HG03442 (cell line): ENCODE measurements around the gene GPRC5B.

ENCODE experiments used
- ATAC-seq: cut with Tn5 transposase; IDR thresholded peaks from one replicate; pipeline ENCODE4 v1.9.1; 2021; ENCODE audit warnings: mild to moderate bottlenecking, moderate library complexity; ENCODE audit not compliant: unreplicated experiment

Gene GPRC5B

GRCh38 chr16:19874026-19874425, 10.6 kb downstream of the GPRC5B start:
- no peak for ATAC-seq

GRCh38 chr16:19872935-19873334, 11.7 kb downstream of the GPRC5B start:
- ATAC-seq, result no peak

GRCh38 chr16:19872179-19872863, 12.3 kb downstream of the GPRC5B start:
- ATAC-seq, result no peak

- no peak for ATAC-seq
These were observed 12.9 kb downstream of the GPRC5B start for GRCh38 chr16:19871721-19872120.

- no peak for ATAC-seq
These were observed 16.2 kb downstream of the GPRC5B start for GRCh38 chr16:19868421-19868820.

GRCh38 chr16:19864566-19864965, 20.1 kb downstream of the GPRC5B start:
- no peak for ATAC-seq

- ATAC-seq, result no peak
These were observed 20.7 kb downstream of the GPRC5B start for GRCh38 chr16:19863990-19864389.

GRCh38 chr16:19861811-19862327, 22.8 kb downstream of the GPRC5B start:
- no peak for ATAC-seq

- no peak for ATAC-seq
These were observed 23.5 kb downstream of the GPRC5B start for GRCh38 chr16:19861133-19861532.

- no peak for ATAC-seq
These were observed 24.2 kb downstream of the GPRC5B start for GRCh38 chr16:19860166-19861041.

GRCh38 chr16:19859603-19860002, 25.0 kb downstream of the GPRC5B start:
- no peak for ATAC-seq

GRCh38 chr16:19859166-19859565, 25.5 kb downstream of the GPRC5B start:
- no peak for ATAC-seq

GRCh38 chr16:19858340-19859018, 26.2 kb downstream of the GPRC5B start:
- ATAC-seq, result no peak

- no peak for ATAC-seq
These were observed 26.9 kb downstream of the GPRC5B start for GRCh38 chr16:19857593-19858339.

- no peak for ATAC-seq
These were observed 28.5 kb downstream of the GPRC5B start for GRCh38 chr16:19856120-19856519.

- no peak for ATAC-seq
These were observed 30.1 kb downstream of the GPRC5B start for GRCh38 chr16:19854543-19854876.

- ATAC-seq, result no peak
These were observed 30.7 kb downstream of the GPRC5B start for GRCh38 chr16:19853742-19854542.

GRCh38 chr16:19853132-19853741, 31.4 kb downstream of the GPRC5B start:
- no peak for ATAC-seq

GRCh38 chr16:19851476-19851875, 33.2 kb downstream of the GPRC5B start:
- ATAC-seq, result no peak
